Subcutaneous adipose tissue (tissue), 4 donors: ENCODE results near the gene RRBP1. TPM values are rescaled to one million over a fixed set of nuclear protein-coding genes. Genes with fewer than 3 reads are reported as not detected.

Source experiments
- total RNA-seq, 4 donors: library from RNA; depleted of rRNA; stranded (reverse); fragments of >200 nt; gene quantifications; one replicate each; pipeline ENCODE4 v1.1.0, GENCODE V29; 2016
- TF ChIP-seq, protein P1 (sequence below): fragments of 450-650 bp; IDR thresholded peaks from one replicate; pipeline ENCODE4 v1.5.1; 2016; ENCODE audit warnings: low read depth, mild to moderate bottlenecking, control low read depth, antibody characterized with exemption, moderate library complexity

RRBP1 gene
- total RNA-seq, 4 donors from 2014 or later = 45.0 to 71.6 (median 55.2) TPM

GRCh38 chr20:17602493-17602892, 79.5 kb downstream of the RRBP1 start:
- TF ChIP-seq, protein P1, sequence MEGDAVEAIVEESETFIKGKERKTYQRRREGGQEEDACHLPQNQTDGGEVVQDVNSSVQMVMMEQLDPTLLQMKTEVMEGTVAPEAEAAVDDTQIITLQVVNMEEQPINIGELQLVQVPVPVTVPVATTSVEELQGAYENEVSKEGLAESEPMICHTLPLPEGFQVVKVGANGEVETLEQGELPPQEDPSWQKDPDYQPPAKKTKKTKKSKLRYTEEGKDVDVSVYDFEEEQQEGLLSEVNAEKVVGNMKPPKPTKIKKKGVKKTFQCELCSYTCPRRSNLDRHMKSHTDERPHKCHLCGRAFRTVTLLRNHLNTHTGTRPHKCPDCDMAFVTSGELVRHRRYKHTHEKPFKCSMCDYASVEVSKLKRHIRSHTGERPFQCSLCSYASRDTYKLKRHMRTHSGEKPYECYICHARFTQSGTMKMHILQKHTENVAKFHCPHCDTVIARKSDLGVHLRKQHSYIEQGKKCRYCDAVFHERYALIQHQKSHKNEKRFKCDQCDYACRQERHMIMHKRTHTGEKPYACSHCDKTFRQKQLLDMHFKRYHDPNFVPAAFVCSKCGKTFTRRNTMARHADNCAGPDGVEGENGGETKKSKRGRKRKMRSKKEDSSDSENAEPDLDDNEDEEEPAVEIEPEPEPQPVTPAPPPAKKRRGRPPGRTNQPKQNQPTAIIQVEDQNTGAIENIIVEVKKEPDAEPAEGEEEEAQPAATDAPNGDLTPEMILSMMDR = no peak

- TF ChIP-seq, protein P1 = no peak
Observed at GRCh38 chr20:17601957-17602356, 80.1 kb downstream of the RRBP1 start.

DNA sequence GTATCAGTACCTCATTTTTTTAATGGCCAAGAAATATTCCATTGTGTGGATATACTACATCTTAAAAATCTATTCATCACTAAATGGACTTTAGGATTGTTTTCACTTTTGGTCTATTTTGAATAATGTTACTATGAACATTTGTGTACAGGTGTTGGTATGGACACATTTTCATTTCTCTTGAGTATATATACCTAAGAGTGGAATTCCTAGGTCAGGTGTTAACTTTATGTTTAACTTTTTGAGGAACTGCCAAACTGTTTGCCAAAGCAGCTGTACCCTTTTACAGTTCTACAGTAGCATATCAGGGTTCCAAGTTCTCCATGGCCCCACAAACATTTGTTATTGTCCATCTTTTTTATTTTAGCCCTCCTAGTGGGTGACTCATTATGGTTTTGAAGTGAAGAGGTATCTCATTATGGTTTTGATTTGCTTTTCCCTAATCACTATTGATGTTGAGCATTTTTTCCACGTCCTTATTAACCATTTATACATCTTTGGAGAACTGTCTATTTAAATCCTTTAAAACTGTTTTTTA, 84.0 kb downstream of the RRBP1 start:
- TF ChIP-seq, protein P1 = no peak

- TF ChIP-seq, protein P1 = no peak
Observed at GRCh38 chr20:17595856-17596255, 86.2 kb downstream of the RRBP1 start.

GRCh38 chr20:17594443-17594842, 87.6 kb downstream of the RRBP1 start:
- TF ChIP-seq, protein P1 = no peak

- TF ChIP-seq, protein P1 = no peak
Observed at GRCh38 chr20:17593902-17594301, 88.1 kb downstream of the RRBP1 start.

DNA sequence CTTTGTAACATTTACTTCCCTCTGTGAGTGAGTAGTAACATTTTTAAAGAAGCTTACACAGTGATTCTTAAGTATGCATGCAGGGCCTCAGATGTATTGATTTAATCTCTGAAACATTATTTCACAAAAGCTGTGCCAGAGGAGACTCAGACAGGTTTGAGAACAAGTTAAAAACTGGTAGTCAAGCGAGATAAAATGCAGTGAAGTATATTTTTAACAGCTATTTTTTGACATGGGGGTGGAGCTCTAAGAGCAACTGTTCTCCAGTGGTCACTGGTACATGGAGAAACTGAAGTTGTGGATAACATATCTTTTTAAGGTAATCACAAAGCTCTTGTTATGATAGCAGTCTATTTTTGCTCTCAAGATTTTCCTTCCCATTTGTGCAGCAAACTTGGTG, 91.8 kb downstream of the RRBP1 start:
- TF ChIP-seq, protein P1 = no peak
